Gastrocnemius medialis (tissue), 4 donors: ENCODE measurements around the gene MAT1A.

ENCODE experiments used
- POLR2A ChIP-seq, 2 donors: fragments of 450-650 bp; IDR thresholded peaks; one replicate each; pipeline ENCODE4 v1.6.1; 2017; ENCODE audit warnings: antibody characterized with exemption in 2 of 2, mild to moderate bottlenecking in 2 of 2, moderate library complexity in 2 of 2
- TF ChIP-seq, protein P1 (sequence below), 5 experiments: fragments of 450-650 bp in 3 of 5; fragments of 200-600 bp in 2 of 5; sonication (generic) in 2 of 5; IDR thresholded peaks in 4 of 5; conservative IDR thresholded peaks in 1 of 5; 1 replicate in 4 of 5; 2 replicates in 1 of 5; pipeline ENCODE4 v1.5.1; 2016 to 2019; ENCODE audit warnings: antibody characterized with exemption in 5 of 5, mild to moderate bottlenecking in 3 of 5, moderate library complexity in 3 of 5

DNA sequence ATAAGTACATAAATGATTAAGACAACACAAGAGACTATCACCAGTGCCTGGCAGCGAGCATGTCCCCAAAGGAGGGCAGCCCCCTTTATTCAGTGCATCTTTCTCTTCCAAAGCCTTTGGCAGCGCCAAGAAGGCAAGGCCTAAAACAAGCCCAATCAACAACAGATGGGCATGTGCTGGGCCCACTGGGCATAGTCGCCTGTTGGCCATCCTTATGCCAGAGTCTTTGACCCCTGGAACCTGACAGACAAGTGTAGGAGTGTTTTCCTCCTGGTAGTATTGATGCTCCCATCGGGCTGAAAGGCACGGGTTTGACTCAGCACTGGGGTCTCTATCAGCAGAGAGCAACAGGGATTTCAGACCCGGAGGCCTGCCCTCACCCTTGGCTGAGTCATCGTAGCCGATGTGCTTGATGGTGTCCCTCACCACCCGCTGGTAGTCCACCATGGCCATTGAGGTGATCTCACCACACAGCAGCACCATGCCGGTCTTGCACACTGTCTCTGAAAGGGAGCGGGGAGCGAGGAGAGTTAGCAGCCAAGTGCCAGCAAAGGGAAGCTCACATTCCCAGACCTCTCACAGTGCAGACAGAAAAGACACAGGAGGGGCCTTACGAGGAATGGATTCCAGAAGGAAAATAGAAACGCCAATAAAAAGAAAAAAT lies 5.8 kb downstream of the MAT1A start:
- no peak for TF ChIP-seq POLR2A (IDR thresholded peaks at IDR 0.05)
- TF ChIP-seq, protein P1, sequence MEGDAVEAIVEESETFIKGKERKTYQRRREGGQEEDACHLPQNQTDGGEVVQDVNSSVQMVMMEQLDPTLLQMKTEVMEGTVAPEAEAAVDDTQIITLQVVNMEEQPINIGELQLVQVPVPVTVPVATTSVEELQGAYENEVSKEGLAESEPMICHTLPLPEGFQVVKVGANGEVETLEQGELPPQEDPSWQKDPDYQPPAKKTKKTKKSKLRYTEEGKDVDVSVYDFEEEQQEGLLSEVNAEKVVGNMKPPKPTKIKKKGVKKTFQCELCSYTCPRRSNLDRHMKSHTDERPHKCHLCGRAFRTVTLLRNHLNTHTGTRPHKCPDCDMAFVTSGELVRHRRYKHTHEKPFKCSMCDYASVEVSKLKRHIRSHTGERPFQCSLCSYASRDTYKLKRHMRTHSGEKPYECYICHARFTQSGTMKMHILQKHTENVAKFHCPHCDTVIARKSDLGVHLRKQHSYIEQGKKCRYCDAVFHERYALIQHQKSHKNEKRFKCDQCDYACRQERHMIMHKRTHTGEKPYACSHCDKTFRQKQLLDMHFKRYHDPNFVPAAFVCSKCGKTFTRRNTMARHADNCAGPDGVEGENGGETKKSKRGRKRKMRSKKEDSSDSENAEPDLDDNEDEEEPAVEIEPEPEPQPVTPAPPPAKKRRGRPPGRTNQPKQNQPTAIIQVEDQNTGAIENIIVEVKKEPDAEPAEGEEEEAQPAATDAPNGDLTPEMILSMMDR (IDR thresholded peaks at IDR 0.05 in 4 of 5, conservative IDR thresholded peaks at IDR 0.05 in 1 of 5) = no peak
